ENCODE results near the gene NAV3.

DNA sequence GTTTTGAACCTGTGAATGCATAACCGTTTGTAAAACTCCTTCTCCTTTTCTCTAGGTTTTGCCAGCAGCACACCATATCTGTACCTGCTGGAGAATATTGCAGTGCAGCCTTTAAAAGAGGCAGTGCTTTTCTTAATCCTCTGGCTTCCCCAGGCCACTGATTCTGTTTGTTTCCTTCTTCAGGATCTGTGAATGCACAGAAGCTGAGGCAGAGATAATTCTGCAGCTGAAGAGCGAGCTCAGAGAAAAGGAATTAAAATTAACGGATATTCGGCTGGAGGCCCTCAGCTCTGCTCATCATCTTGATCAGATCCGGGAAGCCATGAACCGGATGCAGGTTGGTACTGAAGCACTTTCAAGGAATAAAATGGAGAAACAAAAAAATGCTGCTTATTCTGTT, 348.7 kb downstream of the NAV3 start:
- TF ChIP-seq CTCF (IDR thresholded peaks at IDR 0.05; ENCODE audit: low read depth, low read length, poor library complexity, severe bottlenecking) = no peak
- TF ChIP-seq EZH2phosphoT487 (IDR thresholded peaks at IDR 0.05; ENCODE audit: borderline replicate concordance, low read length) = no peak
